Brain microvascular endothelial cell (primary cell): ENCODE results near the gene TAF4.
"Not testable (repeated sequence)": the region's sequence is repeated elsewhere in the genome, so short reads cannot be mapped to it uniquely, and the experiment has no call there.

Experiments
- DNase-seq: peaks from one replicate; pipeline ENCODE4 v3.0.0-alpha.2; 2020
- H3K27ac ChIP-seq: fragments of 250-450 bp; sonication (Bioruptor Pico); 2 replicates; pipeline ENCODE4 v1.5.1; 2020; ENCODE audit warnings: mild to moderate bottlenecking, moderate library complexity
- H3K27me3 ChIP-seq: fragments of 250-450 bp; sonication (Bioruptor Pico); replicated peaks from 2 replicates; pipeline ENCODE4 v1.5.1; 2020; ENCODE audit warnings: mild to moderate bottlenecking
- H3K36me3 ChIP-seq: fragments of 250-450 bp; sonication (Bioruptor Pico); replicated peaks from 2 replicates; pipeline ENCODE4 v1.5.1; 2020; ENCODE audit warnings: mild to moderate bottlenecking
- H3K4me3 ChIP-seq: 2 replicates; pipeline ENCODE4 v1.5.1; 2011; ENCODE audit warnings: low read depth, mild to moderate bottlenecking, control low read depth, low read length, moderate library complexity
- in situ Hi-C: cut with HindIII; loops from 2 replicates; pipeline ENCODE4 v1.10.0; 2017; ENCODE audit warnings: low sequenced_read_pairs, low pct_ligation_motif_present
- TF ChIP-seq, protein P1 (sequence below): IDR thresholded peaks from 2 replicates; pipeline ENCODE4 v1.5.1; 2011; ENCODE audit warnings: low read depth, mild to moderate bottlenecking, moderate library complexity, low read length, control low read depth, inconsistent platforms; ENCODE audit errors: missing control alignments

The TAF4 gene

DNA sequence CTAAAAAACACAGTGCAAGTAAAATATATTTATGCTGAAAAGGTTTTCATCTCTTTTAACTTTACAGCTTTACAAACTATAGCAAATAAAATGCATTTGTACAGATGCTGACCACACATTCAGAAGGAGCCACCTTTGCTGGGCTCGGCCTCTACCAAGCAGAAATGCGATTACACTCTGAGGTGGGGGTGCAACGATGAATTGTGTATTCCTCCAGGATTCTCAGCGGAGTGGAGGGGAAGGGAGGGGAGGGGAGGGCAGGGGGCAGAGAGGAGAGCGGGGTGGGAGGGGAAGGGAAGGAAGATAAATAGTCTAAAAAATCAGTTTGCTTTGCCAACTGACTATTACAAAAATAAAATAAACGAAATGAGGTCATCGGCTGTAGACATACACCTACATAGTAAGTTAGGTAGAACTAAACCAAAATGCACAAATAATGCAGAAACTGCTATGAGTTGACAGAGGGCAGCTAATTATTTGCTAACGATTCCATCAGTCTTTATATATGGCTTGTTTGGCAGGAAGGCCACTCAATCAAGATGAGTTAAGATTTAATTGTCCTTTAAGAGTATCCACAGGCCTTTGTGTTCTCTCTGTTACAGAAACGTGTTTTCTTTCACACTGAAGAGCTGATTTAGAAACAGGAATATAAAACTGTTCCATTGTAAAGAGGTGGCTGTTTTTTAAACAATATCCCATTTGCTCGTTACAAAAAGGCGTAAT lies 90.1 kb downstream of the TAF4 start:
- H3K4me3 ChIP-seq, result no peak overlapping the region
- H3K27ac ChIP-seq, result no peak overlapping the region
- TF ChIP-seq, protein P1, sequence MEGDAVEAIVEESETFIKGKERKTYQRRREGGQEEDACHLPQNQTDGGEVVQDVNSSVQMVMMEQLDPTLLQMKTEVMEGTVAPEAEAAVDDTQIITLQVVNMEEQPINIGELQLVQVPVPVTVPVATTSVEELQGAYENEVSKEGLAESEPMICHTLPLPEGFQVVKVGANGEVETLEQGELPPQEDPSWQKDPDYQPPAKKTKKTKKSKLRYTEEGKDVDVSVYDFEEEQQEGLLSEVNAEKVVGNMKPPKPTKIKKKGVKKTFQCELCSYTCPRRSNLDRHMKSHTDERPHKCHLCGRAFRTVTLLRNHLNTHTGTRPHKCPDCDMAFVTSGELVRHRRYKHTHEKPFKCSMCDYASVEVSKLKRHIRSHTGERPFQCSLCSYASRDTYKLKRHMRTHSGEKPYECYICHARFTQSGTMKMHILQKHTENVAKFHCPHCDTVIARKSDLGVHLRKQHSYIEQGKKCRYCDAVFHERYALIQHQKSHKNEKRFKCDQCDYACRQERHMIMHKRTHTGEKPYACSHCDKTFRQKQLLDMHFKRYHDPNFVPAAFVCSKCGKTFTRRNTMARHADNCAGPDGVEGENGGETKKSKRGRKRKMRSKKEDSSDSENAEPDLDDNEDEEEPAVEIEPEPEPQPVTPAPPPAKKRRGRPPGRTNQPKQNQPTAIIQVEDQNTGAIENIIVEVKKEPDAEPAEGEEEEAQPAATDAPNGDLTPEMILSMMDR, result no peak
- H3K36me3 ChIP-seq, result peaks cover 6% of the 10 kb centered on the region
- in situ Hi-C loops, result no loop called here
- no peaks in the 10 kb centered on the region for H3K27me3 ChIP-seq
- DNase-seq, result no peak

DNA sequence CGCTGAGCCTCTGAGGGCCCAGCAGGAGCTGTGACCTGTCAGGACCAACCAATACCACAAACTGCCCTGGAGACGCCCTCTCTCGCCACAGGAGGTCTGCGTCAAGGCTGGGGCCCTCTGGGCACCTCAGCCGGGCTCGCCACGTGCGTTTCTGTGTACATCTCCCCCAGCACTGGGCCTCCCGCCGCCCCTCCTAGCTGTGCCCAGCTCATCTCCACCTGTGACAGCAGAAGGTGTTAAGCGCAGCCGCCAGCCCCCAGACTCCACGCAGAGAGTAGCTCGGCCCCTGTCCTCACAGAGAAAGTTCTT lies 91.4 kb downstream of the TAF4 start:
- Histone ChIP-seq H3K27ac (no peak overlapping the region), H3K27me3 (no peaks in the 10 kb centered on the region), H3K4me3 (no peak overlapping the region), H3K36me3 (peaks cover 6% of the 10 kb centered on the region)
- TF ChIP-seq, protein P1, result no peak
- DNase-seq, result no peak
- in situ Hi-C loops, result no loop called here

DNA sequence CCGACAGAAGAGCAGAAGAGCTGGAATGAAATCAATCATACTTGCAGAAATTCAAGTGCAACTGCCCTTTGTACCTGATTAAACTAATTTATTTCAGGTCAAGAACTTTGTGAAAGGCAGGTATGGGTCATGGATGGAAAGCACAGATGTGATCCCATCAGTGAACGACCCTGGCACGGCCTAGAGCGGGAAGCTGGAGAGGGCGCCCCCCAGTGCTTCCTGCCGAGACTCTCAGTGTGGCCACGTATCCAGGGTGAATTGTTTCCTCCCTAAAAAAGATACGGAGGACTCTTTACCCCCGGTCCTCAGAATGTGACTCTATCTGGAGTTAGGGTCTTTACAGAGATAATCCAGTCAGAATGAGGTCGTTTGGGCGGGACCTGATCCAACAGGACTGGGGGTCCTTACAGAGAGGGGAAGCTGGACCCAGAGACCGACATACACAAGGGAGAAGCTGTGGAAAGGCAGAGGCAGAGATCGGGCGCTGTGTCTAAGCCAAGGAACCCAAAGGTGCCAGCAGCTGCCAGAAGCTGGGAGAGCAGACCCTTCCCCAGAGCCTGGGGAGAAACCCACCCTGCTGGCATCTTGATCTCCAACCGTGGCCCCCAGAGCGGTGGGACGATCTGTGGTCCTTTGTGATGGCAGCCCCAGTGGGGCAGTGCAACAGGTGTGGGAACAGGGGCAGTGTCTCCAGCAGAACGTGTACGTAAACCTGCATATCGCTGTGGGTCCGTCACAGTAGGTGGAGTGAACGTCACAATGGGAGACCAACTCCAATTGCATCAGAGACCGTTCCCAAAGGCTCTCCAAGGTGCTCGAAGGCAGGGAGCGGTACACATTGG lies 91.9 kb downstream of the TAF4 start:
- no peak overlapping the region for H3K27ac ChIP-seq
- TF ChIP-seq, protein P1, result no peak
- DNase-seq, result no peak
- no peaks in the 10 kb centered on the region for H3K27me3 ChIP-seq
- H3K36me3 ChIP-seq, result peaks cover 6% of the 10 kb centered on the region
- in situ Hi-C loops, result no loop called here
- H3K4me3 ChIP-seq, result no peak overlapping the region

DNA sequence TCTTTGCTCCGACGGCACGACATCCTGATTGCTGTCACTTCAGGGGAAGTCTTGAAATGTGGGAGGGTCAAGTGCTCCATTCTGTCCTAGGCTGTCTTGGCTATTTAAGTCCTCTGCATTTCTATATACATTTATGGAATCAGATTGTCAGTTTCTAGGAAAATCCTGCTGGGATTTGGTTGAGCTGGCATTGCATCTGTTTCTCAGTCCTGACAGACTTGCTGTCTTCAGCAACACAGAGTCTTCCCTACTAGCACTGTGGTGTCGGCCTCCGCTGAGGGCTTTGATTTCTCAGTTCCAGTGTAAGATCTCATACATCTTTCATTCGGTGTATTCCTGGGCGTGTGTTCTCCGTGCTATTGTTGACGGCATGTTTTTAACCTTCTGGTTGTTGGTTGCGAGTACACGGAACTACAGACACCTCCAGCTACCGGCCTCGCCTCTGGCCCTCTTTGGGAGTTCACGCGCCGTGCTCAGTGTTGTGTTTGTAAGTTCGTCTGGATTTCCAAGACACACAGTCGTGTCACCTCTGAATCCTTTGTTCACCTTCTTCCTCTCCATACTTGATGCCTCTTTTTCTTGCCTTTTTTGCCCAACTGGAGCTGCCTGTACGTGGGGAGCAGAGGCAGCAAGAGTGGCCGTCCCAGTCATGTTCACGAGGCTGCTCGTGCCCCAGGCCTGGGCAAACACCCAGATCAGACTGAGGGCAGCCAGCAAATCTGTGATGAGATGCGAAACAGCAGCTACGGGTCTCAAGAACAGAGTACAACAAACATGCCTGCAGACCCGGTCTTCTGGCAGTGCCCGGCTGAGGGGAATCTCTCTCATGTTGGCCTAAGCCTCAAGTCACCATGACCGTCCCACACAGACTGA lies 92.8 kb downstream of the TAF4 start:
- Histone ChIP-seq H3K4me3 (no peak overlapping the region), H3K27me3 (no peaks in the 10 kb centered on the region), H3K36me3 (peaks cover 6% of the 10 kb centered on the region), H3K27ac (no peak overlapping the region)
- in situ Hi-C loops, result no loop called here
- DNase-seq, result no peak
- TF ChIP-seq, protein P1, result no peak

DNA sequence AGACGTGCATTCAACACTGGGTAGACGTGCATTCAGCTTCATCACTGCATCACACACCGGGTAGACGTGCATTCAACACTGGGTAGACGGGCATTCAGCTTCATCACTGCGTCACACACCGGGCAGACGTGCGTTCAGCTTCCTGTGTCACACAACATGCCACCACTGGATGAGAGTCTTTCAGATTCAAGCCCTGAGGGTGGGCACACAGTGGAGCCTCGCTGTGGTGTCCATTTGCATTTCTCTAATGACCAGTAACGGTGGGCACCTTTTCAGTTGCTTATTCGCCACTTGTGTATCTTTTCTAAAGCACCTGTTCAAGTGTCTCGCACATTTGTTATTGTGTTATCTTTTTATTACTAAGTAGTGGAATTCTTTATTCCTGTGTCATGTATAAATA lies 94.1 kb downstream of the TAF4 start:
- H3K27ac ChIP-seq, in situ Hi-C loops, H3K36me3 ChIP-seq, H3K4me3 ChIP-seq, H3K27me3 ChIP-seq, DNase-seq: not testable (repeated sequence)

DNA sequence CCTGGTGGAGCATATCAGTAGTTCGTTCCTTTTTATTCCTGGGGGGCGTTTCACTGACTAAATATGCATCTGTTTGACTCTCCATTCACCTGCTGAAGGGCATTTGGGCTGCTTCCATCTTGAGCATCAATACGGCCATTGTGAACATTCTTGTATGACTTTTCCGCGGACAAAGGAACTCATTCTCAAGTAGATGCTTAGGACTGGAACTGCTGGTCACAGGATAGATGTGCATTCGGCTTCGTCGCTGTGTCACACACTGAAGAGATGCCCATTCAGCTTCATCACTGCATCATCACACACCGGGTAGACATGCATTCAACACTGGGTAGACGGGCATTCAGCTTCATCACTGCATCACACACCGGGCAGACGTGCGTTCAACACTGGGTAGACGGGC lies 95.3 kb downstream of the TAF4 start:
- no peak overlapping the region for H3K4me3 ChIP-seq
- in situ Hi-C loops, result no loop called here
- TF ChIP-seq, protein P1, result no peak
- no peak for DNase-seq
- peaks cover 6% of the 10 kb centered on the region for H3K36me3 ChIP-seq
- H3K27ac ChIP-seq, result no peak overlapping the region
- peaks cover 6% of the 10 kb centered on the region for H3K27me3 ChIP-seq
